ENCODE data around the gene SLC51B.
"Not testable (repeated sequence)": the region's sequence is repeated elsewhere in the genome, so short reads cannot be mapped to it uniquely, and the experiment has no call there.

The SLC51B gene

GRCh38 chr15:65042776-65043327 lies 2.3 kb upstream of the SLC51B start:
- DNase-seq: no peak

- not testable (repeated sequence) for DNase-seq
Measured at GRCh38 chr15:65044218-65044617, 969 bp upstream of the SLC51B start.

- DNase-seq: no peak
Measured at GRCh38 chr15:65048241-65048640, 3.1 kb downstream of the SLC51B start.

GRCh38 chr15:65049418-65049840 lies 4.2 kb downstream of the SLC51B start:
- DNase-seq: peak; percentile 83

GRCh38 chr15:65050270-65050669 lies 5.1 kb downstream of the SLC51B start:
- no peak for DNase-seq

- no peak for DNase-seq
Measured at GRCh38 chr15:65051266-65051665, 6.1 kb downstream of the SLC51B start.

GRCh38 chr15:65052956-65053355 lies 7.8 kb downstream of the SLC51B start:
- no peak for DNase-seq

- peak; percentile 17 for DNase-seq
Measured at GRCh38 chr15:65054333-65055200, 9.4 kb downstream of the SLC51B start.

- no peak for DNase-seq
Measured at GRCh38 chr15:65055201-65055870, 10.1 kb downstream of the SLC51B start.

GRCh38 chr15:65056106-65056505 lies 10.9 kb downstream of the SLC51B start:
- no peak for DNase-seq

- DNase-seq: no peak
Measured at GRCh38 chr15:65056868-65057548, 11.8 kb downstream of the SLC51B start.

- no peak for DNase-seq
Measured at GRCh38 chr15:65057549-65057940, 12.4 kb downstream of the SLC51B start.

GRCh38 chr15:65058394-65059368 lies 13.5 kb downstream of the SLC51B start:
- DNase-seq: no peak

GRCh38 chr15:65059369-65059750 lies 14.2 kb downstream of the SLC51B start:
- no peak for DNase-seq

GRCh38 chr15:65059931-65060596 lies 14.9 kb downstream of the SLC51B start:
- no peak for DNase-seq

- no peak for DNase-seq
Measured at GRCh38 chr15:65060641-65061397, 15.6 kb downstream of the SLC51B start.

GRCh38 chr15:65062061-65062460 lies 16.9 kb downstream of the SLC51B start:
- DNase-seq: no peak

GRCh38 chr15:65062726-65063125 lies 17.5 kb downstream of the SLC51B start:
- DNase-seq: no peak

- DNase-seq: no peak
Measured at GRCh38 chr15:65066001-65066634, 20.9 kb downstream of the SLC51B start.

- no peak for DNase-seq
Measured at GRCh38 chr15:65066635-65067316, 21.6 kb downstream of the SLC51B start.
